Renal cortex interstitium (tissue), 11 donors: ENCODE results near the gene TCF25. TPM values are rescaled to one million over a fixed set of nuclear protein-coding genes. Genes with fewer than 3 reads are reported as not detected.

Experiments
- DNase-seq, 11 donors: peaks; one replicate each; pipeline ENCODE4 v3.0.0-alpha.2; 2013; ENCODE audit warnings: low read depth in 9 of 11, low spot score in 4 of 11; ENCODE audit errors: extremely low read depth in 1 of 11
- polyA plus RNA-seq, 3 donors: library from polyadenylated mRNA; unstranded; fragments of 120-200 nt; gene quantifications; one replicate each; pipeline ENCODE4 v1.2.1, GENCODE V29; 2013; ENCODE audit not compliant: insufficient read length in 3 of 3

TCF25 gene
- polyA plus RNA-seq, 3 donors = 131 to 182 (median 148) TPM

GRCh38 chr16:89949756-89950155, 76.4 kb downstream of the TCF25 start:
- no peak for DNase-seq

- DNase-seq = no peak
Observed at GRCh38 chr16:89951509-89951908, 78.1 kb downstream of the TCF25 start.

GRCh38 chr16:89952049-89952448, 78.7 kb downstream of the TCF25 start:
- DNase-seq = no peak

DNA sequence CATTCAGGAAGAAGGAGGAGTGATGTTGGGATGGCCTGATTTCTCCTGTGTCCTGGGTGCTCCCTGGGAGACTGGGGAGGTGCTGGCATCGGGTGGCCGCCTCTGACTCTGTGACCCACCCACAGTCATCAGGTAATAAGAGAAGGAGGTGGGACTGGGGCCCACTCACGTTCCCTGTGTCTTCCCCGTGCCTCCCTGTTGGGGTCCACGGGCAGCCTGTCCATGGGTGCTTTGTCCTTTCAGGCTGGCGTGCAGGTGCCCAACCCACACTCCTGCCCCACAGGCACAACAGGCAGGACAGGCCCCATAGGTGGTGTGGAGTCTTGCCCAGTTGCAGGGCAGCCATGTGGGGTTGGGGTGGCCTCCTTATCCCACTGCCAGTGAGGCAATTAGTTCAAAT, 79.2 kb downstream of the TCF25 start:
- DNase-seq = no peak

GRCh38 chr16:89953671-89954406, 80.4 kb downstream of the TCF25 start:
- DNase-seq = no peak

DNA sequence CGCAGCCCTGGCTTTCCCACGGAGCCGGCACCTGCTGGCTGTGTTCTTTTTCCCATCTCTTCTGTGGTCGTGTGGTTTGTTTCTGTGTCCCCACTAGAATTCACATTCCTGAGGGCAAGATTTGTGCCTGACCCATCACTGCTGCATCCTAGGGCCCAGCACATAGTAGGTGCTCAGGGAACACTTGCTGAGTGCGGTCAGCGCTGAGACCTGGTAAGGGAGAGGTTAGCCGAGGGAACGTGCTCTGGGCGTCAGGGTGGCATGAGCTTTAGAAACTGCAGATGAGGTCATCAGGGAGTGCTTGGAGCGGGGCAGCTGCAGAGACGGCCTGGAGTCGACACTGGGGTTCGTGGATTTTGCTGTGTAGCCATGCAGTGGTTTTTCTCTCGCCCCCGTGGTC, 81.1 kb downstream of the TCF25 start:
- no peak for DNase-seq

DNA sequence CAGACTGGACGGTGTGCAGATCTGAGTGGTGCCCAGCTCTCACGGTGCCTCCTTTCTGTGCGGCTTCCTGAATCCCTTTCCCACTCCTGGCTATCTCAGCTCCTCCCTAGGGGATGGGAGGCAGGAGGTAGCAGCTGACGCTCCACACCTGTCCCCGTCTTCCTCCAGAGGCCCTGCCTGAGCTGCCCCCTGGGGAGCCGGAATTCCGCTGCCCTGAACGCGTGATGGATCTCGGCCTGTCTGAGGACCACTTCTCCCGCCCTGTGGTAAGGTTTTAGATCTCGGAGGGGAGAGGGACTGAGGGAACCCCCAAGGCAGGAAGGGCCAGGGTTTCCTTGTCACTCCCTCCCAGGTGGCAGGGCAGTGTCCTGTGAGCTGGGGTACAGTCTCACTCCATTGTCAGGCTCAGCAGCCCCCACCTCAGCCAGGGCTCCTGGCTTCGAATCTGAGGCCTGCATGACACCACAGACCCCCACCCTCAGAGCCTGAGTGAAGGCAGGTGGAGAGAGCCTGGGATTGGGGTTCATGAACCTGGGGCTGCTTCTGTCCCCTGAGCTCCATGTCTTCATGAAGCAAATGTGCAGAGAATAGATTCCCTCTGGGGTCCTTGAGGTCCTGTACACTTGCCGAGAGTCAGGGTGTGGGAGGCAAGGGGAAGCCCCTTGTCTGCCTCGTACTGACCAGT, 81.8 kb downstream of the TCF25 start:
- DNase-seq = no peak

DNA sequence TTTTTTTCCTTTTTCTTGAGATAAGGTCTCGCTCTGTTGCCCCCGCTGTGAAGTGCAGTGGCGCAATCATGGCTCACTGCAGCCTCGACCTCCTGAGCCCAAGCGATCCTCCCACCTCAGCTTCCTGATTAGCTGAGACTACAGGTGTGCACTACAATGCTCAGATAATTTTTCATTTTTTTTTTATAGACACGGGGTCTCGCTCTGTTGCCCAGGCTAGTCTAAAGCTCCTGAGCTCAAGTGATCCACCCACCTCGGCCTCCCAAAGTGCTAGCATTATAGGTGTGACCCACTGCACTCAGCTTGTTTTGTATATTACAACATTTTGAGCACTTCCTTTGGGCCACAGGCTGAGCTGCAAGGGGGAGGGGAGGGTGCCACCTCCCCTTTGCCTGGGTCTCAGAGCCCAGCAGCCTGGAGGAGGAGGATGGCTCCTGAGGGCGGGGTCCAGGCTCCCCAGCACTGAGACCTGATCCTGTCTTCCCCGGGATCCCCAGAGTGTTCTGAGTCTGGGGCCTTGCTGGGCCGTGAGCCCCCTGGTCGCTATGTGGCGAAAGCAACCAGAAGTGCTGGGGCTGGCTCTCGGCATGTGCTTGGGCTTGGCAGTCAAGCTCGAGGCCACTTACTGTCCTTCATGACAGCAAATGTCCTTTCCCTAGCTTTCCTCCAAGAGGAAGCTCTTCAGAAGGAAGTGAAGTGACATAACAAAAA, 83.3 kb downstream of the TCF25 start:
- DNase-seq = no peak

DNA sequence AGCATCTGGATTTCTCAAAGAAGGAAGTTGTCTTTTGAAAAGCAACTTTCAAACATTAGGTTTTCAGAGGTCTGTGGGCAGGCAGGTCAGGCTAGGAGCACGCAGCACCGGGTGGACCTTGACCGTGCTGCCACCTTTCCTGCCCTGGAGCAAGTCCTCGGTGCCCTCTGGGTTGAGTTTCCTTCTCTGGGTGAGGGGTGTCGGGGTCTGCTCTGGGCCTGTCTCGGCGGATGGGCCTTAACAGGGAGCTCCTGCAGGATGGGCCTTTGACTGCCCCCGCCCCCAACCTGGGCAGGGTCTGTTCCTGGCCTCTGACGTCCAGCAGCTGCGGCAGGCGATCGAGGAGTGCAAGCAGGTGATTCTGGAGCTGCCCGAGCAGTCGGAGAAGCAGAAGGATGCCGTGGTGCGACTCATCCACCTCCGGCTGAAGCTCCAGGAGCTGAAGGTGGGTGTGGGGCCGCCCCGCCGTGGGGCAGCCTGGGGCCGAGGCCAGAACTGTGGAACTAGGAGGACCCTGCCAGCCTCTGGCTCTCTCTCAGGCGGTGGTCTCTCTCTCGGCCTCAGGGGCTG, 83.9 kb downstream of the TCF25 start:
- no peak for DNase-seq

- DNase-seq = no peak
Observed at GRCh38 chr16:89958068-89958467, 84.7 kb downstream of the TCF25 start.

GRCh38 chr16:89958596-89958995, 85.2 kb downstream of the TCF25 start:
- DNase-seq = no peak

DNA sequence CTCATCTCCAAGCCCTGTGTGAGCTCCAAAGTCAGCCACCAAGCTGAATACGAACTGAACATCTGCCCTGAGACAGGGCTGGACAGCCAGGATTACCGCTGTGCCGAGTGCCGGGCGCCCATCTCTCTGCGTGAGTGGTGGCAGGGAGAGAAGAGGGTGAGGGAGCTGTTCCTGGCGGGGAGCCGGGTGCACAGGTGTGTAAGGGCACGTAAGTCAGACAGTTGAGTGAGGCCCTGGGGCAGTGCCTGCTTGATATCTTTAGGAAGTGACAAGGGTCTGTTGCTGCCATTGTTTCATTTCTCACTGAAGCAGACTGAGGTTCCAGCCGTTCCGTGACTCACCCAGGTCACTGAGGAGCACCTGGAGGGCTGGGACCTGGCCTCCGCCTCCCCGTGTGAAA, 87.6 kb downstream of the TCF25 start:
- DNase-seq = no peak

Other genes starting within 250 kb of the TCF25 start
- 10 to 100 TPM; 60.4 to 83.1 (median 79.7) TPM for gene CHMP1A, start 215.9 kb upstream of the TCF25 start, polyA plus RNA-seq
- gene SPATA33, start 215.8 kb upstream of the TCF25 start, polyA plus RNA-seq = 10 to 100 TPM; 16.5 to 17.2 (median 16.6) TPM
- gene CDK10, start 186.9 kb upstream of the TCF25 start, polyA plus RNA-seq = 100 to 1,000 TPM in 2 of 3 donors, 10 to 100 TPM in 1; 90.3 to 167 (median 127) TPM
- 10 to 100 TPM in 1 of 3 donors, 1 to 10 TPM in 2; 5.2 to 11.2 (median 8.2) TPM for gene SPATA2L, start 171.9 kb upstream of the TCF25 start, polyA plus RNA-seq
- 10 to 100 TPM; 10.2 to 16.5 (median 13.1) TPM for gene VPS9D1, start 152.7 kb upstream of the TCF25 start, polyA plus RNA-seq
- gene ZNF276, start 152.1 kb upstream of the TCF25 start, polyA plus RNA-seq = 10 to 100 TPM; 24.3 to 34.7 (median 29.5) TPM
- 10 to 100 TPM; 26.0 to 41.3 (median 35.3) TPM for gene FANCA, start 56.9 kb upstream of the TCF25 start, polyA plus RNA-seq
- 10 to 100 TPM; 10.4 to 19.5 (median 12.2) TPM for gene SPIRE2, start 45.1 kb upstream of the TCF25 start, polyA plus RNA-seq
- gene MC1R, start 45.3 kb downstream of the TCF25 start, polyA plus RNA-seq = 1 to 10 TPM; 2.9 to 6.3 (median 3.5) TPM
- gene TUBB3, start 49.8 kb downstream of the TCF25 start, polyA plus RNA-seq = 10 to 100 TPM in 2 of 3 donors, 1 to 10 TPM in 1; 7.7 to 18.7 (median 10.2) TPM
- 10 to 100 TPM; 32.5 to 52.7 (median 46.0) TPM for gene DEF8, start 75.2 kb downstream of the TCF25 start, polyA plus RNA-seq
- gene DBNDD1, start 145.9 kb downstream of the TCF25 start, polyA plus RNA-seq = 10 to 100 TPM in 2 of 3 donors, 1 to 10 TPM in 1; 9.2 to 14.7 (median 13.0) TPM
- gene PRDM7, start 203.7 kb downstream of the TCF25 start, polyA plus RNA-seq = under 1 TPM; 0.53 to 0.76 (median 0.53) TPM